ENCODE data around the gene TBC1D23. TPM values are rescaled to one million over a fixed set of nuclear protein-coding genes. Genes with fewer than 3 reads are reported as not detected.

The TBC1D23 gene
- total and polyA plus RNA-seq, 9 of the 15 experiments (the other 6 are each of a cell fraction or from before 2014, with no cell fraction given): 23.4 to 85.8 (median 43.7) TPM

- Histone ChIP-seq H3K27me3 (ENCODE audit: control insufficient read depth in 2 of 2, insufficient read depth in 2 of 2, low read length in 2 of 2) (no peaks in the 10 kb centered on the region), H3K4me2 (ENCODE audit: insufficient read depth, low read length) (no peak overlapping the region), H3K9me1 (ENCODE audit: control insufficient read depth, insufficient read depth, low read length) (no peaks in the 10 kb centered on the region), H3K27ac (ENCODE audit: extremely low read depth, low read depth, low read length) (no peak overlapping the region), H2AFZ (ENCODE audit: low read depth, low read length) (no peak overlapping the region), H4K20me1 (replicated peaks; ENCODE audit: control insufficient read depth, insufficient read depth, low read length) (no peaks in the 10 kb centered on the region), H3K36me3 (ENCODE audit: control insufficient read depth, insufficient read depth, low read length) (peaks cover 22% of the 10 kb centered on the region; the same call in 2 of the 3 replicates), H3K4me1 (replicated peaks in 1 of 2; ENCODE audit: control insufficient read depth in 2 of 2, insufficient read depth in 2 of 2, low read length in 2 of 2) (no peaks in the 10 kb centered on the region; a peak in 2 of 5 replicates), H3K79me2 (ENCODE audit: control insufficient read depth, insufficient read depth, low read length) (no peaks in the 10 kb centered on the region), H3K4me3 (no peak overlapping the region), H3K9me3 (replicated peaks; ENCODE audit: control insufficient read depth, insufficient read depth, low read depth, low read length) (no peaks in the 10 kb centered on the region), H3K9ac (ENCODE audit: insufficient read depth in 1 of 2, low read depth in 2 of 2, low read length in 2 of 2) (no peak overlapping the region)
- intact Hi-C loops (cut with micrococcal nuclease) (no loop called here), in situ Hi-C loops (cut with MboI) (no loop called here)
- DNase-seq (ENCODE audit: extremely low read depth in 1 of 4, low spot score in 3 of 4) (no peak), FAIRE-seq (no peak), ATAC-seq (no peak)
- POLR2A ChIA-PET: interaction anchor here (0.5 kb wide), 1 partner anchor 43 kb away, joined by 4 read pairs; no protein-coding TSS in a partner anchor
- 80% methylated on average over 9 of the region's 10 CpGs for WGBS (ENCODE audit: insufficient coverage, low coverage, missing lambda C conversion rate)
- CTCF ChIA-PET (ENCODE audit: low intra/inter-chr PET ratio): no interaction called here
- TF ChIP-seq ZNF408 (CRISPR knock-in tag; IDR thresholded peaks at IDR 0.05; ENCODE audit: low read depth) (no peak), OTX1 (CRISPR knock-in tag; IDR thresholded peaks at IDR 0.05) (no peak), E2F5 (CRISPR knock-in tag; IDR thresholded peaks at IDR 0.05) (no peak), PCBP1 (IDR thresholded peaks at IDR 0.05; ENCODE audit: low read depth, low read length, poor library complexity, severe bottlenecking) (no peak), ZNF785 (CRISPR knock-in tag; IDR thresholded peaks at IDR 0.05) (no peak), ZNF324 (CRISPR knock-in tag; IDR thresholded peaks at IDR 0.05) (no peak), ZNF75A (CRISPR knock-in tag; IDR thresholded peaks at IDR 0.05) (no peak), HMGXB4 (CRISPR knock-in tag; IDR thresholded peaks at IDR 0.05) (no peak), TCF7L2 (IDR thresholded peaks at IDR 0.05; ENCODE audit: low read depth, low read length) (no peak), NCOA4 (IDR thresholded peaks at IDR 0.05; ENCODE audit: partially characterized antibody) (no peak), ZNF143 (CRISPR knock-in tag; IDR thresholded peaks at IDR 0.05) (no peak)
- TF ChIP-seq, protein P1, sequence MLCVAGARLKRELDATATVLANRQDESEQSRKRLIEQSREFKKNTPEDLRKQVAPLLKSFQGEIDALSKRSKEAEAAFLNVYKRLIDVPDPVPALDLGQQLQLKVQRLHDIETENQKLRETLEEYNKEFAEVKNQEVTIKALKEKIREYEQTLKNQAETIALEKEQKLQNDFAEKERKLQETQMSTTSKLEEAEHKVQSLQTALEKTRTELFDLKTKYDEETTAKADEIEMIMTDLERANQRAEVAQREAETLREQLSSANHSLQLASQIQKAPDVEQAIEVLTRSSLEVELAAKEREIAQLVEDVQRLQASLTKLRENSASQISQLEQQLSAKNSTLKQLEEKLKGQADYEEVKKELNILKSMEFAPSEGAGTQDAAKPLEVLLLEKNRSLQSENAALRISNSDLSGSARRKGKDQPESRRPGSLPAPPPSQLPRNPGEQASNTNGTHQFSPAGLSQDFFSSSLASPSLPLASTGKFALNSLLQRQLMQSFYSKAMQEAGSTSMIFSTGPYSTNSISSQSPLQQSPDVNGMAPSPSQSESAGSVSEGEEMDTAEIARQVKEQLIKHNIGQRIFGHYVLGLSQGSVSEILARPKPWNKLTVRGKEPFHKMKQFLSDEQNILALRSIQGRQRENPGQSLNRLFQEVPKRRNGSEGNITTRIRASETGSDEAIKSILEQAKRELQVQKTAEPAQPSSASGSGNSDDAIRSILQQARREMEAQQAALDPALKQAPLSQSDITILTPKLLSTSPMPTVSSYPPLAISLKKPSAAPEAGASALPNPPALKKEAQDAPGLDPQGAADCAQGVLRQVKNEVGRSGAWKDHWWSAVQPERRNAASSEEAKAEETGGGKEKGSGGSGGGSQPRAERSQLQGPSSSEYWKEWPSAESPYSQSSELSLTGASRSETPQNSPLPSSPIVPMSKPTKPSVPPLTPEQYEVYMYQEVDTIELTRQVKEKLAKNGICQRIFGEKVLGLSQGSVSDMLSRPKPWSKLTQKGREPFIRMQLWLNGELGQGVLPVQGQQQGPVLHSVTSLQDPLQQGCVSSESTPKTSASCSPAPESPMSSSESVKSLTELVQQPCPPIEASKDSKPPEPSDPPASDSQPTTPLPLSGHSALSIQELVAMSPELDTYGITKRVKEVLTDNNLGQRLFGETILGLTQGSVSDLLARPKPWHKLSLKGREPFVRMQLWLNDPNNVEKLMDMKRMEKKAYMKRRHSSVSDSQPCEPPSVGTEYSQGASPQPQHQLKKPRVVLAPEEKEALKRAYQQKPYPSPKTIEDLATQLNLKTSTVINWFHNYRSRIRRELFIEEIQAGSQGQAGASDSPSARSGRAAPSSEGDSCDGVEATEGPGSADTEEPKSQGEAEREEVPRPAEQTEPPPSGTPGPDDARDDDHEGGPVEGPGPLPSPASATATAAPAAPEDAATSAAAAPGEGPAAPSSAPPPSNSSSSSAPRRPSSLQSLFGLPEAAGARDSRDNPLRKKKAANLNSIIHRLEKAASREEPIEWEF (CRISPR knock-in tag; IDR thresholded peaks at IDR 0.05): no peak
- no TSS peak for BruUV-seq (replicated peaks)
Measured at GRCh38 chr3:100352296-100353231, 91.8 kb downstream of the TBC1D23 start.

Data from K562 (cell line).